Smooth muscle cell (in vitro differentiated cells): ENCODE measurements around the gene ELF1. TPM values are rescaled to one million over a fixed set of nuclear protein-coding genes. Genes with fewer than 3 reads are reported as not detected.

Experiments used
- DNase-seq: peaks from one replicate; lab custom pipeline; 2025; ENCODE audit not compliant: unreplicated experiment; lab: John Stamatoyannopoulos, UW
- H2AFZ ChIP-seq: fragments of 200-600 bp; sonication (generic); 2 replicates; pipeline ENCODE4 v1.6.0; 2016; ENCODE audit warnings: antibody characterized with exemption, low read depth, mild to moderate bottlenecking
- H3F3A ChIP-seq: fragments of 200-600 bp; sonication (generic); 2 replicates; pipeline ENCODE4 v1.6.0; 2017; ENCODE audit warnings: antibody characterized with exemption, low read depth
- H3K27ac ChIP-seq: fragments of 200-600 bp; sonication (generic); 2 replicates; pipeline ENCODE4 v1.5.1; 2016; ENCODE audit warnings: low read depth, mild to moderate bottlenecking
- H3K27me3 ChIP-seq: fragments of 200-600 bp; sonication (generic); 2 replicates; pipeline ENCODE4 v1.6.1; 2016; ENCODE audit warnings: low read depth, mild to moderate bottlenecking
- H3K36me3 ChIP-seq: fragments of 200-600 bp; sonication (generic); 2 replicates; pipeline ENCODE4 v1.5.1; 2016; ENCODE audit warnings: low read depth
- H3K4me1 ChIP-seq: fragments of 200-600 bp; sonication (generic); 2 replicates; pipeline ENCODE4 v1.5.1; 2016; ENCODE audit warnings: low read depth
- H3K4me2 ChIP-seq: fragments of 200-600 bp; sonication (generic); 2 replicates; pipeline ENCODE4 v1.6.0; 2016; ENCODE audit warnings: mild to moderate bottlenecking
- H3K4me3 ChIP-seq: fragments of 200-600 bp; sonication (generic); 2 replicates; pipeline ENCODE4 v1.5.1; 2016; ENCODE audit warnings: mild to moderate bottlenecking
- H3K79me2 ChIP-seq: fragments of 200-600 bp; sonication (generic); 2 replicates; pipeline ENCODE4 v1.6.0; 2016; ENCODE audit warnings: low read depth, mild to moderate bottlenecking
- H3K9ac ChIP-seq: fragments of 200-600 bp; sonication (generic); 2 replicates; pipeline ENCODE4 v1.6.0; 2016; ENCODE audit warnings: low read depth
- H3K9me3 ChIP-seq: fragments of 200-600 bp; sonication (generic); replicated peaks from 2 replicates; pipeline ENCODE4 v1.5.1; 2016; ENCODE audit warnings: low read depth
- H4K20me1 ChIP-seq: fragments of 200-600 bp; sonication (generic); 2 replicates; pipeline ENCODE4 v1.6.0; 2016; ENCODE audit warnings: low read depth
- WGBS: methylation state at CpG from one replicate; pipeline ENCODE4 v1.1.7; 2016; ENCODE audit warnings: low lambda C conversion rate; 5-methylcytosine and 5-hydroxymethylcytosine counted together
- polyA plus RNA-seq: library from polyadenylated mRNA; unstranded; fragments of >200 nt; fragmentation: Nextera tagmentation; extraction: Ambion mirVana; gene quantifications from 2 replicates; pipeline ENCODE4 v1.2.1, GENCODE V29; 2016
- total RNA-seq: library from RNA; depleted of rRNA; stranded (reverse); fragments of >200 nt; gene quantifications from 2 replicates; pipeline ENCODE4 v1.2.3, GENCODE V29; 2014
- TF ChIP-seq, protein P1 (sequence below): fragments of 200-600 bp; sonication (generic); IDR thresholded peaks from 2 replicates; pipeline ENCODE4 v1.5.1; 2017; ENCODE audit warnings: borderline replicate concordance, mild to moderate bottlenecking, antibody characterized with exemption; ENCODE audit not compliant: insufficient read depth, poor library complexity, severe bottlenecking

The ELF1 gene
- total and polyA plus RNA-seq, 2 experiments from 2014 or later, result 21.2 to 53.1 TPM

- Histone ChIP-seq H3K4me2 (no peak overlapping the region), H4K20me1 (peaks cover 90% of the 10 kb centered on the region), H3K27me3 (no peaks in the 10 kb centered on the region), H3K4me1 (peaks cover 21% of the 10 kb centered on the region), H3F3A (no peaks in the 10 kb centered on the region), H3K9ac (no peak overlapping the region), H3K79me2 (peaks cover 94% of the 10 kb centered on the region), H3K9me3 (no peaks in the 10 kb centered on the region), H2AFZ (no peak overlapping the region), H3K36me3 (no peaks in the 10 kb centered on the region), H3K27ac (no peak overlapping the region), H3K4me3 (no peak overlapping the region)
- 88% methylated on average over 6 of the region's 6 CpGs for WGBS
- TF ChIP-seq, protein P1, sequence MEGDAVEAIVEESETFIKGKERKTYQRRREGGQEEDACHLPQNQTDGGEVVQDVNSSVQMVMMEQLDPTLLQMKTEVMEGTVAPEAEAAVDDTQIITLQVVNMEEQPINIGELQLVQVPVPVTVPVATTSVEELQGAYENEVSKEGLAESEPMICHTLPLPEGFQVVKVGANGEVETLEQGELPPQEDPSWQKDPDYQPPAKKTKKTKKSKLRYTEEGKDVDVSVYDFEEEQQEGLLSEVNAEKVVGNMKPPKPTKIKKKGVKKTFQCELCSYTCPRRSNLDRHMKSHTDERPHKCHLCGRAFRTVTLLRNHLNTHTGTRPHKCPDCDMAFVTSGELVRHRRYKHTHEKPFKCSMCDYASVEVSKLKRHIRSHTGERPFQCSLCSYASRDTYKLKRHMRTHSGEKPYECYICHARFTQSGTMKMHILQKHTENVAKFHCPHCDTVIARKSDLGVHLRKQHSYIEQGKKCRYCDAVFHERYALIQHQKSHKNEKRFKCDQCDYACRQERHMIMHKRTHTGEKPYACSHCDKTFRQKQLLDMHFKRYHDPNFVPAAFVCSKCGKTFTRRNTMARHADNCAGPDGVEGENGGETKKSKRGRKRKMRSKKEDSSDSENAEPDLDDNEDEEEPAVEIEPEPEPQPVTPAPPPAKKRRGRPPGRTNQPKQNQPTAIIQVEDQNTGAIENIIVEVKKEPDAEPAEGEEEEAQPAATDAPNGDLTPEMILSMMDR, result no peak
- no peak for DNase-seq
These were observed 12.0 kb downstream of the ELF1 start for GRCh38 chr13:41006978-41007743.

- TF ChIP-seq, protein P1, result no peak
- Histone ChIP-seq H3K4me2 (no peak overlapping the region), H3K4me1 (peaks cover 21% of the 10 kb centered on the region), H3K4me3 (no peak overlapping the region), H2AFZ (no peak overlapping the region), H4K20me1 (peaks cover 90% of the 10 kb centered on the region), H3F3A (no peaks in the 10 kb centered on the region), H3K79me2 (peaks cover 94% of the 10 kb centered on the region), H3K27ac (no peak overlapping the region), H3K27me3 (no peaks in the 10 kb centered on the region), H3K9ac (no peak overlapping the region), H3K9me3 (no peaks in the 10 kb centered on the region), H3K36me3 (no peaks in the 10 kb centered on the region)
- 77% methylated on average over 3 of the region's 3 CpGs for WGBS
- no peak for DNase-seq
These were observed 12.8 kb downstream of the ELF1 start for GRCh38 chr13:41006306-41006705.

GRCh38 chr13:41005704-41006103 lies 13.4 kb downstream of the ELF1 start:
- H3K9ac ChIP-seq, result no peak overlapping the region
- no peaks in the 10 kb centered on the region for H3F3A ChIP-seq
- no peak for DNase-seq
- H4K20me1 ChIP-seq, result peaks cover 91% of the 10 kb centered on the region
- no peaks in the 10 kb centered on the region for H3K36me3 ChIP-seq
- H3K4me1 ChIP-seq, result peaks cover 21% of the 10 kb centered on the region
- no peak overlapping the region for H2AFZ ChIP-seq
- no peaks in the 10 kb centered on the region for H3K27me3 ChIP-seq
- no peak overlapping the region for H3K4me3 ChIP-seq
- H3K27ac ChIP-seq, result peak overlapping the region; percentile 63
- H3K79me2 ChIP-seq, result peaks cover 94% of the 10 kb centered on the region
- TF ChIP-seq, protein P1, result no peak
- H3K9me3 ChIP-seq, result no peaks in the 10 kb centered on the region
- H3K4me2 ChIP-seq, result peak overlapping the region; percentile 61
